ENCODE data around the gene DNLZ. TPM values are rescaled to one million over a fixed set of nuclear protein-coding genes. Genes with fewer than 3 reads are reported as not detected.
A peak's percentile ranks its signal among the peaks of the same experiment; 100 is the strongest.

The DNLZ gene
- total RNA-seq, 4 donors from 2014 or later = 5.6 to 19.8 (median 13.5) TPM

GRCh38 chr9:136342181-136343120 is 21.1 kb downstream of the DNLZ start:
- peak; percentile 58 to 88 (median 83) for DNase-seq
- TF ChIP-seq CTCF (IDR thresholded peaks at IDR 0.05) = no peak
- TF ChIP-seq POLR2A (IDR thresholded peaks at IDR 0.05) = no peak
- Histone ChIP-seq H3K27ac (peak overlapping the region in 1 of 4 donors; percentile 59), H3K4me1 (peaks cover 0 to 27% (median 3%) of the 10 kb centered on the region in 4 donors), H3K27me3 (peaks cover 0 to 5% of the 10 kb centered on the region in 2 donors), H3K36me3 (no peaks in the 10 kb centered on the region), H3K4me3 (peak overlapping the region; percentile 28 to 57 (median 44)), H3K9me3 (no peaks in the 10 kb centered on the region)

- Histone ChIP-seq H3K4me1 (peaks cover 0 to 27% (median 3%) of the 10 kb centered on the region in 4 donors), H3K27me3 (peaks cover 0 to 5% of the 10 kb centered on the region in 2 donors), H3K4me3 (peak overlapping the region in 1 of 4 donors; percentile 56), H3K36me3 (no peaks in the 10 kb centered on the region), H3K27ac (no peak overlapping the region), H3K9me3 (no peaks in the 10 kb centered on the region)
- DNase-seq = no peak
- no peak for TF ChIP-seq CTCF (IDR thresholded peaks at IDR 0.05)
- TF ChIP-seq POLR2A (IDR thresholded peaks at IDR 0.05) = no peak
Measured at GRCh38 chr9:136341769-136342168, 21.8 kb downstream of the DNLZ start.

GRCh38 chr9:136341042-136341655 is 22.4 kb downstream of the DNLZ start:
- H3K27ac ChIP-seq = no peak overlapping the region
- DNase-seq = no peak
- peaks cover 0 to 26% (median 3%) of the 10 kb centered on the region in 4 donors for H3K4me1 ChIP-seq

GRCh38 chr9:136340356-136341041 is 23.0 kb downstream of the DNLZ start:
- Histone ChIP-seq H3K4me1 (peaks cover 0 to 22% (median 3%) of the 10 kb centered on the region in 4 donors), H3K4me3 (no peak overlapping the region), H3K27me3 (peaks cover 0 to 5% of the 10 kb centered on the region in 2 donors), H3K27ac (no peak overlapping the region), H3K9me3 (no peaks in the 10 kb centered on the region), H3K36me3 (no peaks in the 10 kb centered on the region)
- no peak for DNase-seq
- TF ChIP-seq POLR2A (IDR thresholded peaks at IDR 0.05) = no peak
- TF ChIP-seq CTCF (IDR thresholded peaks at IDR 0.05) = no peak

More at GRCh38 chr9:136341042-136341655, 22.4 kb downstream of the DNLZ start:
- peaks cover 0 to 5% of the 10 kb centered on the region in 2 donors for H3K27me3 ChIP-seq
- TF ChIP-seq POLR2A (IDR thresholded peaks at IDR 0.05) (no peak), CTCF (IDR thresholded peaks at IDR 0.05) (no peak)
- no peak overlapping the region for H3K4me3 ChIP-seq
- H3K36me3 ChIP-seq = no peaks in the 10 kb centered on the region
- no peaks in the 10 kb centered on the region for H3K9me3 ChIP-seq

- Histone ChIP-seq H3K27ac (no peak overlapping the region), H3K36me3 (no peaks in the 10 kb centered on the region), H3K4me3 (no peak overlapping the region), H3K4me1 (peaks cover 0 to 22% (median 3%) of the 10 kb centered on the region in 4 donors), H3K27me3 (peaks cover 0 to 5% of the 10 kb centered on the region in 2 donors), H3K9me3 (no peaks in the 10 kb centered on the region)
- no peak for DNase-seq
- TF ChIP-seq POLR2A (IDR thresholded peaks at IDR 0.05) (no peak), CTCF (IDR thresholded peaks at IDR 0.05) (no peak)
Measured at GRCh38 chr9:136339958-136340310, 23.6 kb downstream of the DNLZ start.
